GM12875 (cell line): ENCODE results near the gene GALNT1.

Experiments used
- H3K4me3 ChIP-seq: one replicate; pipeline ENCODE4 v1.5.1; 2011; ENCODE audit warnings: low read depth, low read length, control low read depth
- TF ChIP-seq, protein P1 (sequence below): IDR thresholded peaks from 2 replicates; pipeline ENCODE4 v1.5.1; 2011; ENCODE audit warnings: low read depth, mild to moderate bottlenecking, control low read depth, inconsistent platforms, low read length, moderate library complexity, borderline replicate concordance; ENCODE audit not compliant: insufficient read depth

The GALNT1 gene

DNA sequence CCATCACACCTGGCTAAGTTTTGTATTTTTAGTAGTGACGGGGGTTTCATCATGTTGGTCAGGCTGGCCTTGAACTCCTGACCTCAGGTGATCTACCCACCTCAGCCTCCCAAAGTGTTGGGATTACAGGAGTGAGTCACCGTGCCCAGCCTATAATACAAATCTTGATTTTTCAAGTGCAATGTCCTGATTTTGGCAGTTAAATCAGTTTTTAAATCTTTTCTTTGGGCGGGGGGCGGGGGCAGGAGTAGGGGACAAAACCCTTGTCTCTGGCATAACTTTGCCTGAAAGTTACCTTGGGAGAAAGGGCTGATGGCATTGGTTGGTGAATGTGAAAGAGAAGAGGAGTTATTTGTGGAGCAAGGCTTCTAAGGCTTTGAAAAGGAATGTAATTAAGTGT lies 12.3 kb downstream of the GALNT1 start:
- TF ChIP-seq, protein P1, sequence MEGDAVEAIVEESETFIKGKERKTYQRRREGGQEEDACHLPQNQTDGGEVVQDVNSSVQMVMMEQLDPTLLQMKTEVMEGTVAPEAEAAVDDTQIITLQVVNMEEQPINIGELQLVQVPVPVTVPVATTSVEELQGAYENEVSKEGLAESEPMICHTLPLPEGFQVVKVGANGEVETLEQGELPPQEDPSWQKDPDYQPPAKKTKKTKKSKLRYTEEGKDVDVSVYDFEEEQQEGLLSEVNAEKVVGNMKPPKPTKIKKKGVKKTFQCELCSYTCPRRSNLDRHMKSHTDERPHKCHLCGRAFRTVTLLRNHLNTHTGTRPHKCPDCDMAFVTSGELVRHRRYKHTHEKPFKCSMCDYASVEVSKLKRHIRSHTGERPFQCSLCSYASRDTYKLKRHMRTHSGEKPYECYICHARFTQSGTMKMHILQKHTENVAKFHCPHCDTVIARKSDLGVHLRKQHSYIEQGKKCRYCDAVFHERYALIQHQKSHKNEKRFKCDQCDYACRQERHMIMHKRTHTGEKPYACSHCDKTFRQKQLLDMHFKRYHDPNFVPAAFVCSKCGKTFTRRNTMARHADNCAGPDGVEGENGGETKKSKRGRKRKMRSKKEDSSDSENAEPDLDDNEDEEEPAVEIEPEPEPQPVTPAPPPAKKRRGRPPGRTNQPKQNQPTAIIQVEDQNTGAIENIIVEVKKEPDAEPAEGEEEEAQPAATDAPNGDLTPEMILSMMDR, result no peak
- H3K4me3 ChIP-seq, result no peak overlapping the region

DNA sequence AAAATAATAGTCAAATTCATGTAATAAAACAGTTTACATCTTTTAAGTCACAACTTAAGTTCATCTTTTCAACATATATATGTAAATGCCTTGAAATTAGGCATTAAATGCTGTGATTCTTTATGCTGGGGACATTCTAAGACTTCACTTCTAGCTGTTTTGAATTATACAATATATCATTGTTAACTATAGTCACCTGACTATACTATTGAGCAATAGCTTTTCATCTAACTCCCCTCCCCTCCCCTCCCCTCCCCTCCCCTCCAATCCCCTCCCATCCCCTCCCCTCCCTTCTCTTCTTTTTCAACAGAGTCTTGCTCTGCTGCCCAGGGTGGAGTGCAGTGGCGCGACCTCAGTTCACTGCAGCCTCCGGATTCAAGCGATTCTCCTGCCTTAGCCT lies 16.2 kb downstream of the GALNT1 start:
- TF ChIP-seq, protein P1, result no peak
- no peak overlapping the region for H3K4me3 ChIP-seq

DNA sequence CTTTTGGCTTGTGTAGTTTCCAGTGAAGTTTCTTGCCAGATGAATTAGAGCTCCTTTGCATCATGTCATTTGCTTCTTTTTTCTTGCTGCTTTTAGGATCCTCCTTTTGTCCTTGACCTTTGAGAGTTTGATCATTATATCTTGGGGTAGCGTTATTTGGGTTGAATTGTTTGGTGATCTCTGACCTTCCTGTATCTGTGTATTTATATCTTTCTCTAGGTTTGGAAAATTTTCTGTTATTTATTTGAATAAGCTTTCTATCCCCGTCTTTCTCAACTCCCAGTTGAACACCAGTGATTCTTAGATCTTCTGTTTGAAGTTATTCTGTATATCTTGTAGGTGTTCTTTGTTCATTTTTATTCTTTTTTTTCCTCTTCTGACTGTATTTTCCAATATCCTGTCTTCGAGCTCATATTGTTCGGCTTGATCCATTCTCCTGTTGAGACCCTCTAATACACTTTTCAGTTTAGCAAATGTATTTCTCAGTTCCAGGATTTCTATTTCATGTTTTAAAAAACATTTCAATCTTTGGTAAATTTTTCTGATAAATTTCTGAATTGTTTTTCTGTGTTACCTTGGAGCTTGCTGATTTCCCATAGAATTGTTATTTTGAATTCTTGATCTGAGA lies 20.8 kb downstream of the GALNT1 start:
- TF ChIP-seq, protein P1, result no peak
- no peak overlapping the region for H3K4me3 ChIP-seq

DNA sequence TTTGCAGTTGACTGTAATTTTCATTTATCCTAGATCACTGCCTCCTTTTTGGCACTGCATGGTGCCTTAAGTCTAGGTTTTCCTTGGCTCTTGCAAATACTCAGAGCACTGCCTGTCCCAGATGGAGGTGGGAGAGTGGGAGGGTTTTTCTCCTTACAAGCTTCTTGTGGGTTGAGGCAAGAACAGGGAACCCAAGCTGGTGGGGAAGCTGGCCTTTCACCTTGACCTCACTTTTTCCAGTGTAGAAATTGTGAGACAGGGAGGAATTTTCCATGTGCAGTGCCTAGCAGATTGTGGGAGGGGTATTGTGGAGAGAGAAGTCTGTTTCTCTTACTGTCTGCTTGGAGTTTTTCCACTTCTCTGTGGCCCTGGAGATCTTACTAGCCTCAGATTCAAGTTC lies 21.5 kb downstream of the GALNT1 start:
- TF ChIP-seq, protein P1, result no peak
- no peak overlapping the region for H3K4me3 ChIP-seq

DNA sequence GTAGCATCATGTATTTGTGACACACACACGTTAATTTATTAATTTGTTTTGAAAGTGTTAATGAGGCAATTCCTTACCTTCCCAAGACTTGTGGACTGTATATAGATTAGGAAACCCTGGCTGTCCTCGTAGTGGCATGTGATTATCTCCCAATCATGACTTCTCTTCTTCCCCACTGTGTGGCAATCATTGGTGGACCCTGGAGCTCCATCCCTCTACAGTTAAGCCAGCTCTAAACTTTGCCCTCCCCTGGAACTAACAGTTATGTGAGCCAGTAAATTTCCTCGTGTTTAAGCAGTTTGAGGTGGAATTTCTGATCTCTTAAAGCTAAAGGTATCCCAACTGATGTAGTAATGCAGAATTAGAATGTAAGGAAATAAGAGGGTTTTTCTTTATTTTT lies 22.0 kb downstream of the GALNT1 start:
- no peak overlapping the region for H3K4me3 ChIP-seq
- TF ChIP-seq, protein P1, result no peak

DNA sequence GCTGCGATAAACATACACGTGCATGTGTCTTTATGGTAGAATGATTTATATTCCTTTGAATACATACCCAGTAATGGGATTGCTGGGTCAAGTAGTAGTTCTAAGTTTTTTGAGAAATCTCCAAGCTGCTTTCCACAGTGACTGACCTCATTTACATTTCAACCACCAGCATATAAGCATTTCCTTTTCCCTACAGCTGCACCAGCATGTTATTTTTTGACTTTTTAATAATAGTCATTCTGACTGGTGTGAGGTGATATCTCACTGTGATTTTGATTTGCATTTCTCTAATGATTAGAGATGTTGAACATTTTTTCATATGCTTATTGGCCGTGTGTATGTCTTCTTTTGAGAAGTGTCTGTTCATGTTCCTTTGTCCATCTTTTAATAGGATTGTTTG lies 22.8 kb downstream of the GALNT1 start:
- TF ChIP-seq, protein P1, result no peak
- no peak overlapping the region for H3K4me3 ChIP-seq

DNA sequence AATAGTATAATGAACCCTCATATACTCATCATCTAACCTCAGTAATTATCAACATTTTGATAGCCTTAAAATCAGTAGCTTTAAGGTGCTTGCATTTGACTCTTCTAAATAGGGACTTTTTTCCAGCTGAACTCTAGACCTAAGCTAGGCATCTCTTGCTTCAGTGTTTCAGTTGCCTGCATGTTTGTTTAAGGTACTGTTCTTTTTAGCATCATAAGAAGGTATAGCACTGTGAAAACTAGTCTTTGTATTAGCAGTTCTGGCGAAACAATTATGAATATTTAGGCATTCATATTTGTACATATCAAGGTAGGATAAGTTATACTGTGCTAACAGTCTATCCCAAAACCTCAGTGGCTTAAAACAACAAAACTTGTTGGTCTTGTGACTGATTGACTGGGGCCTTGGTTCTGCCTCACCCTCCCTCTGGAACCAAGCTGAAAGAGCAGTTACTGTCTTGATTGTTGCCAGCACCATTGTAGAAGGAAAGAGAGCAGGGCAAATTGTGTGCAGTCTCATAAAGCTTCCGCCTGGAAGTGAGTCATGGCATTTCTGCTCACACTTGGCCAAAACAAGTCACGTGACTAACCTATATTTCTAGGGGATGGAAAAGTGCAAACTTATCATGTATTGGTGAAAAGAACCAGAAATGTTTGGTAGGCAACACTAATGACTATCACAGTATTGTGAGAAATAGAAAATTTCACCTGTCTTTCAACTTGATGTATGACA lies 24.3 kb downstream of the GALNT1 start:
- H3K4me3 ChIP-seq, result no peak overlapping the region
- TF ChIP-seq, protein P1, result no peak
